ENCODE results near the gene ZBTB40.

GRCh38 chr1:22411589-22411988, 40.1 kb upstream of the ZBTB40 start:
- no peak for TF ChIP-seq CTCF (IDR thresholded peaks at IDR 0.05; ENCODE audit: low read depth, low read length, missing input control)
- no peak for TF ChIP-seq GABPA (IDR thresholded peaks at IDR 0.05 in 1 of 2, conservative IDR thresholded peaks at IDR 0.05 in 1 of 2)
